Stimulated activated naive B cell treated with anti-CD40 and anti-IgM and Interleukin-4, amounts not matched to agents 10 μg/mL and 1 μg/mL and 100 μg/mL, for 72 hours (primary cell): ENCODE data around the gene KRT76.

ENCODE experiments used
- ATAC-seq, 2 donors: fragments of 150-1000 bp; cut with Tn5 transposase; replicated peaks; 2 replicates each; pipeline ENCODE4 v1.10.0; 2021; ENCODE audit warnings: moderate library complexity in 1 of 2
- DNase-seq: peaks from one replicate; pipeline ENCODE4 v3.0.0; 2021
- H3K27ac Mint-ChIP-seq: one replicate; pipeline ENCODE4 v1.8.0; 2022; ENCODE audit warnings: mild to moderate bottlenecking, mixed read lengths
- H3K27me3 Mint-ChIP-seq, 2 donors: one replicate each; pipeline ENCODE4 v1.8.0; 2022; ENCODE audit warnings: mixed read lengths in 2 of 2
- H3K36me3 Mint-ChIP-seq, 2 donors: one replicate each; pipeline ENCODE4 v1.8.0; 2022; ENCODE audit warnings: mixed read lengths in 2 of 2, mild to moderate bottlenecking in 1 of 2
- H3K4me1 Mint-ChIP-seq, 2 donors: one replicate each; pipeline ENCODE4 v1.8.0; 2022; ENCODE audit warnings: mixed read lengths in 2 of 2, mild to moderate bottlenecking in 1 of 2
- H3K4me3 Mint-ChIP-seq, 2 donors: one replicate each; pipeline ENCODE4 v1.8.0; 2022; ENCODE audit warnings: mild to moderate bottlenecking in 2 of 2, mixed read lengths in 2 of 2, moderate library complexity in 1 of 2
- H3K9me3 Mint-ChIP-seq, 2 donors: one replicate each; pipeline ENCODE4 v1.8.0; 2022; ENCODE audit warnings: mixed read lengths in 2 of 2, mild to moderate bottlenecking in 1 of 2

The KRT76 gene

DNA sequence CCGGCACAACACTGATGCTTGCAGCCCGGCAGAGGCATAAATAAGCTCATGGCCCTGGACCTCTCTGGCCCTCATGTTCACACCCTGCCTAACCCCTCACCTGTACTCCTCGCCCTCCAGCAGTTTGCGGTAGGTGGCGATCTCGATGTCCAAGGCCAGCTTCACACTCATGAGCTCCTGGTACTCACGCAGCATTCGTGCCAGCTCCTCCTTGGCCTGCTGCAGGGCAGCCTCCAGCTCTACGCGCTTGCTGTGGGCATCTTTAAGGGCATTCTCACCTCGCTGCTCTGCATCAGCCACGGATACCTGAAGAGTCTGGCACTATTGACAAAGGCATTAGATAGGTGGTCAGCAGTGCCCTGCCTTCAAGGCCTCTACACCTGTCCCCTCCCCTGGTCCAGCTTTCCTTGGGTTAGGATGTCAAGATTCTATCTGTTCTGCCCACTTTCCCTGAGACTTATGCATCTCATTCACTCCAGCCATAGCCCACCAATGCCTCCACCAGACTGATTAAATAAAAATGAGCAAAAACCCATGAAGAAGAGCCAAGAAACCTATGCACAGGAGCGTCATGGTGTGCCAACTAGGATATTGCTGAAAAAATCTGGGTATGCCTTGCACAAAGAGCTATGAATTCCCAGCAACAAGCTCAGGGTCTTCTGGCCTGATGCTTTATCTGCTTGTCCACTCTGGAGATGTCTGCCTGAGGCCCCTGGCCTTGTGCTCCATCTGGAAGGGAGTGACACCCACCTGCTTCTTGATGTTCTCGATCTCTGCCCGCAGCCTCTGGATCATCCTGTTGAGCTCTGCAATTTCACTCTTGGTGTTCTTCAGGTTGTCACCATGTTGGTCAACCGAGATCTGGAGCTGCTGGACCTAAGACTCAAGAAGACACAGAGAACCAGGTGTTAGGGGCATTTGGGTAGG, 30.7 kb upstream of the KRT76 start:
- no peak overlapping the region for H3K27ac Mint-ChIP-seq
- H3K27me3 Mint-ChIP-seq, result peaks cover 12 to 35% of the 10 kb centered on the region in 2 donors
- H3K36me3 Mint-ChIP-seq, result no peaks in the 10 kb centered on the region
- no peak overlapping the region for H3K4me3 Mint-ChIP-seq
- H3K4me1 Mint-ChIP-seq, result no peaks in the 10 kb centered on the region
- no peaks in the 10 kb centered on the region for H3K9me3 Mint-ChIP-seq
- ATAC-seq (no peak), DNase-seq (no peak)

DNA sequence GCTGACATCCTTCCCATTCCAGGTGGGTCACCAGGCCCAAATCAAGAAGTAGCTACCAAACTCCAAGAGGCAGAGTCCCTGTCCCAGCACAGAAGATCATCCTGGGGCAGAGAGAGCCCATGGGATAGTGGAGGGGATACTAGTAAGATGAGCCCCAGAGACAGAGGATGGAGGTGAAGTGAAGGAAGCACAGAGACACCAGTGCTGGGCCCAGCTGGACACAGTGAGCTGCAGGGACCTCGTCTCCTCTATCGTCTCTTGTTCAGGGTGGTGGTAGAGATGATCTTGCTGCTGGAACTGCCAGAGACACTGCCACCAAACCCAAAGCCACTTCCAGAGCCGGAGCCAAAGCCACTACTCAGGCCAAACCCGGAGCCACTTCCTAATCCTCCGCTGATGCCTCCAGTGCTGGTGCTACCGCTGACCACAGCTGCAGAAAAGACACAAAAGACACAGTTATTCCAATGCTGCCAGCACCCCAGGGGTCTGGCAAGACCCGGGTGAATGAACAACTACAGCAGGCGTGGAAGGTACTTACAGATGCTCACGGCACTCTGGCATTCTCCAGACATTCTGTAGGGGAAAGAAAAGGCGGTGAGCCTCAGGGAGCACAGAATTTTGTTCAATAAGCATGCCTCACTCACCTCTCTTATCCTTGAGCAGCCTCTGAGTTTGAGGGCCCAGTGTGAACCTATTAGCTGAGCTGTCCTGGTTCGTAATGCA, 29.8 kb upstream of the KRT76 start:
- Mint-ChIP-seq H3K36me3 (no peaks in the 10 kb centered on the region), H3K27ac (no peak overlapping the region), H3K4me3 (no peak overlapping the region), H3K4me1 (no peaks in the 10 kb centered on the region), H3K27me3 (peaks cover 12 to 35% of the 10 kb centered on the region in 2 donors), H3K9me3 (no peaks in the 10 kb centered on the region)
- no peak for ATAC-seq
- no peak for DNase-seq

DNA sequence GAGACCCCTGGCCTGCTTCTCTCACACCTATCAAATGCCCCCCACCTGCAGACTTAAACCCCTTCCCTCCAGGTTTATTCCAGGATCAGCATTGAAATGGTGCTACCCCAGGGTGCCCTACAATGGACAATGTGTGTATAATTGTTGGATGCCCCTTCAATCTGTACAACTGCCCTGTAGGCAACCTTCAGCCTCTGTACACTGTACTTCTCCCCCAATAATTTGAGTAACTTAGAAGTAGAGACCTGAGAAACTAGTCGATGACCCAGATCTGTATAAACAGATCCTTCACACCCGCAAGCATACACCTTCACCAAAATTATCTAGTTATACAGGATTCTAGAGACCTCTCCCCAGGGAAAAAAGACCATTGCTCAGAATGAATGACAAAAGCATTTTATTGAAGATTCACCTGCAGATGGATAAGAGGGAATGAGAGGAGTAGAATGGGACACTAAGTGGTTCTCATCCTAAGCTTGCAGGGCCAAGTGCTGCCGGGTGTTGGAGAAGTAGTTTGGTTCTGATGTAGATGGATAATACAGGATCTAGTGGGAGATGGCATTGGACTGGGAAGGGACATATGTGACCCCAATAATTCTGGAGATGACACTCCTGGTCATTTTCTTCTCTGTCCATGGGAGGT, 29.1 kb upstream of the KRT76 start:
- ATAC-seq (no peak), DNase-seq (no peak)
- H3K27ac Mint-ChIP-seq, result no peak overlapping the region
- no peaks in the 10 kb centered on the region for H3K9me3 Mint-ChIP-seq
- no peak overlapping the region for H3K4me3 Mint-ChIP-seq
- peaks cover 12 to 35% of the 10 kb centered on the region in 2 donors for H3K27me3 Mint-ChIP-seq
- no peaks in the 10 kb centered on the region for H3K4me1 Mint-ChIP-seq
- H3K36me3 Mint-ChIP-seq, result no peaks in the 10 kb centered on the region

DNA sequence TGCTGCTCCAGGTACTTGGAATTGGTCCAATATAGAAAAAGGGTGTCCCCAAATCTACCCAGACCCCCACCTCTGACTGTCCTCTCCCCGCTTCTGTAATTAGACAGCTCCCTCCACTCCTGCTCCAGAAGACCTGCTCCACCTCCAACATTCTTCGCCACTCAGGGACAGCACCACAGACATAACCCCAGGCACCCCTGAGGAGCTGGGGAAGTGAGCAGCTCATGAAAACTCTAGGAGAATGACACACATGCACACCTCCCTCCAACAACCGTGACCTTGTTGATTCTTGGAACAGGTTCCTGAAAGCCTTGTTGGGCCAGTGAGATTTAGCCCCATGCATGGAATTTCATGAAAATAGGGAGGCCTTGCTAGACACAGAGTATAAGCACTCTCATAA, 28.6 kb upstream of the KRT76 start:
- DNase-seq, result no peak
- H3K9me3 Mint-ChIP-seq, result no peaks in the 10 kb centered on the region
- no peaks in the 10 kb centered on the region for H3K4me1 Mint-ChIP-seq
- H3K27ac Mint-ChIP-seq, result no peak overlapping the region
- no peak overlapping the region for H3K4me3 Mint-ChIP-seq
- ATAC-seq, result no peak
- no peaks in the 10 kb centered on the region for H3K36me3 Mint-ChIP-seq
- peaks cover 12 to 35% of the 10 kb centered on the region in 2 donors for H3K27me3 Mint-ChIP-seq

DNA sequence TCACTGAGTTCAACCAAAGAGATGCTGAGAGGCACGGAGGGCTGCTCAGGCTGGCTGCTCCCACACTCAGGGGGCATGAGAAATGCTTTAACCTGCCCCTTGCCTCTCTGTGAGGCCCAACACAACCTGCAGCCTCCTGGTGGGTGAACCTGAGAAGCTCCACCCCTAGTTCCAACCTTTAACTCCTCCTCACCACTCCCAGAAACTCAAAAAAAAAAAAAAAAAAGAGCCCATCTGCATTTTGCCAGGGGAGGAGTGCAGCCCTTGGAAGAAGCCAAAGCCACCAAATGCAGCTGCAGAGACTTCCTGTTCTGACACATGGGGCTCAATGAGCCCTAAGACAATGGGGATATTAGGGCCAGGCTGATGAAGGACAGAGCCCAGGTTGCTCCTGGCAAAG, 27.9 kb upstream of the KRT76 start:
- Mint-ChIP-seq H3K27ac (no peak overlapping the region), H3K36me3 (no peaks in the 10 kb centered on the region), H3K4me3 (no peak overlapping the region), H3K27me3 (peaks cover 15 to 39% of the 10 kb centered on the region in 2 donors), H3K4me1 (no peaks in the 10 kb centered on the region), H3K9me3 (no peaks in the 10 kb centered on the region)
- DNase-seq (no peak), ATAC-seq (no peak)

DNA sequence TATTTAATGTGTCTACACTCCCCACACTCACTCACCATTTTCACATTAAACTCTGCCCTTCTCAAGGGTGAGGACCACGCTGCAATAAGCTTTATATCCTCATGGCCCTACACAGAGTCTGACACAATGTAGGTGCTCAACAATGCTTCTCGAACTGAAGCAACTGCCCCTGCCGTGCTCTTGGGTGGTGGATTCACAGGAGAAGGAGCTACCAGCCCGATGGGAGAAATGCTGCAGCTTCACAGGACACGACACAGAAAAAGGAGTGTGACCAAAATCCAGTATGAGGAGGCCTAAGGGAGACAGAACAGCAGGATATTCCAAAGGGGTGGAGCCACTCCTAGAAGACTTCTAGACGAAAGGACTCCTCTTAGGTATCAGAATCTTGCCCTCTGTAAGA, 25.3 kb upstream of the KRT76 start:
- Mint-ChIP-seq H3K27me3 (peaks cover 12 to 32% of the 10 kb centered on the region in 2 donors), H3K27ac (no peak overlapping the region), H3K4me1 (no peaks in the 10 kb centered on the region), H3K36me3 (no peaks in the 10 kb centered on the region), H3K9me3 (no peaks in the 10 kb centered on the region), H3K4me3 (no peak overlapping the region)
- ATAC-seq, result no peak
- DNase-seq, result no peak

DNA sequence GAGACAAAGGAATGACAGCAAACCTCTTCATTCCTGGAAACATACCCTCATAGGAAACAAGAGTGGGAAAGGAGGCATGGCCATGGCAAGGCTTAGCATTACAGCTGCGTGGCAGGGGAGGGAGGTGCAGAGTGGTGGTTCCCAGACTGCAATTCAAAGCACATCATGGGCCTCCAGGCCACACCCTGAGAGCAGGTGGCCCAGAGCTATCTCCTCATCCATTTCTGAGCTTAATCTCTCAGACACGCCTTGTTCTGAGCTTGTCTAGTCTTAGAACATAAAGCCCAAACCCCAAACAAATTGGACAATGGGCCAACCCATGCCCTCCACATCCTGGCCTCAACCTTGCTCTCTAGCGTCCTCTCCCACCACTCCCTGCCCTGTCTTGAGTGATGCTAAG, 24.6 kb upstream of the KRT76 start:
- no peaks in the 10 kb centered on the region for H3K36me3 Mint-ChIP-seq
- no peaks in the 10 kb centered on the region for H3K4me1 Mint-ChIP-seq
- no peaks in the 10 kb centered on the region for H3K9me3 Mint-ChIP-seq
- H3K27ac Mint-ChIP-seq, result no peak overlapping the region
- ATAC-seq, result no peak
- DNase-seq, result no peak
- no peak overlapping the region for H3K4me3 Mint-ChIP-seq
- peaks cover 11 to 25% of the 10 kb centered on the region in 2 donors for H3K27me3 Mint-ChIP-seq

DNA sequence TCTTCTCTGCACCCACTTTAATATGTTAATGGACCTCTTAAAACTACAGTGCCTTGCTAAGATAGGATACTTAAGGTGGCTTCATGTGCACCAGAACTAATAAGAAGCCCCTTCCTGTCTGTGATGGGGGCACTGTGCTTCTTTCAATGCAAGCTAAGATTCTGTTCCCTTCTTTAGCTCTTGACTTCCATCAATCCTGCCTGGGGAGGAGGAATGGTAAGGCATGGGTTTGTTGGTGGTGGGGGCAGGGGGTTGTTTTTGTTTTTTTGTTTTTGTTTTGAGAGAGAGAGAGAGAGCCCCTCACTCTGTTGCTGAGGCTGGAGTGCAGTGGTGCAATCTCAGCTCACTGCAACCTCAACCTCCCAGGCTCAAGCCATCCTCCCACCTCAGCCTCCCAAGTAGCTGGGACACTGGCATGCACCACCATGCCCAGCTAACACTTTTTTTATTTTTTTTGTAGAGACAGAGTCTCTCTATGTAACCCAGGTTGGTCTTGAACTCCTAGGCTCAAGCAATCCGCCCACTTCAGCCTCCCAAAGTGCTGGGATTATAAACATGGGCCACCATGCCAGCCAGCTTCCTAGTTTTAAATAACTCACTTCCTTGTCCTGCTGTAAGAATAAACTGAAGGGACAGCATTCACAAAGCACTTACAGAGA, 23.2 kb upstream of the KRT76 start:
- H3K4me3 Mint-ChIP-seq, result no peak overlapping the region
- H3K27me3 Mint-ChIP-seq, result peaks cover 7 to 17% of the 10 kb centered on the region in 2 donors
- no peaks in the 10 kb centered on the region for H3K9me3 Mint-ChIP-seq
- H3K36me3 Mint-ChIP-seq, result no peaks in the 10 kb centered on the region
- ATAC-seq, result no peak
- H3K4me1 Mint-ChIP-seq, result no peaks in the 10 kb centered on the region
- no peak for DNase-seq
- H3K27ac Mint-ChIP-seq, result no peak overlapping the region

DNA sequence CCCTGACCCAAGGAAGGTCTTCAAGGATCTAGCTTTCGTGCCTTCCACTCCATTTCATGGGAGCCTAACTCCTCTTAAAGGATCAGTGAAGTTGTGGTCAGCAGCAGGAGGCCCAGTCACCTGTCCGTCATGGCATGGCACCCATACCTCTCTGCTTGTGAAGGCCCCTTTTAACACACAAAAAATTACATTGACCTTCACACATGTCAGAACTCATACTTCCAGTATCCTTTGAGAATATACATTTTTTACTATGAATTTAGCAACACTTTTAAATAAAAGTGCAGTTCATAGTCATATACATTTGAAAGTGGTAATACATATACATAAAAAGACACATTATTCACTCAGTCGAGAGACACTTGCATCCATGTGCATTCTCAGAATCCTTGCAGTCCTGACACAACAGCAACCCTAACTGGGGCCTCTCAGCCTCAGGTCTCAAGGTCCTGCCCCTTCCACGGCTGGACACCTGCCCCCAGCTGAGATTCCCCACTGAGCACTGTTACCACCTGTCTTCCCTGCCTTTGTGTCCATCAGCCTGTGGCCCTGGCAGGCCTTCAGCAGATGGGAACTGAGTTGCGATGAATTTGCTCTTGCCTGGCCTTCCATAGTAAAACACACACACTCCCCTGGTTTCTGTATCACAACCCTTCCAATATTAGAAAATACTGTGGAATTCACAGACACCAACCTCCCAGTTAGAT, 22.5 kb upstream of the KRT76 start:
- ATAC-seq, result no peak
- H3K4me1 Mint-ChIP-seq, result peaks cover 0 to 2% of the 10 kb centered on the region in 2 donors
- DNase-seq, result no peak
- H3K27me3 Mint-ChIP-seq, result peaks cover 7 to 18% of the 10 kb centered on the region in 2 donors
- H3K9me3 Mint-ChIP-seq, result no peaks in the 10 kb centered on the region
- H3K27ac Mint-ChIP-seq, result no peak overlapping the region
- no peaks in the 10 kb centered on the region for H3K36me3 Mint-ChIP-seq
- H3K4me3 Mint-ChIP-seq, result no peak overlapping the region

DNA sequence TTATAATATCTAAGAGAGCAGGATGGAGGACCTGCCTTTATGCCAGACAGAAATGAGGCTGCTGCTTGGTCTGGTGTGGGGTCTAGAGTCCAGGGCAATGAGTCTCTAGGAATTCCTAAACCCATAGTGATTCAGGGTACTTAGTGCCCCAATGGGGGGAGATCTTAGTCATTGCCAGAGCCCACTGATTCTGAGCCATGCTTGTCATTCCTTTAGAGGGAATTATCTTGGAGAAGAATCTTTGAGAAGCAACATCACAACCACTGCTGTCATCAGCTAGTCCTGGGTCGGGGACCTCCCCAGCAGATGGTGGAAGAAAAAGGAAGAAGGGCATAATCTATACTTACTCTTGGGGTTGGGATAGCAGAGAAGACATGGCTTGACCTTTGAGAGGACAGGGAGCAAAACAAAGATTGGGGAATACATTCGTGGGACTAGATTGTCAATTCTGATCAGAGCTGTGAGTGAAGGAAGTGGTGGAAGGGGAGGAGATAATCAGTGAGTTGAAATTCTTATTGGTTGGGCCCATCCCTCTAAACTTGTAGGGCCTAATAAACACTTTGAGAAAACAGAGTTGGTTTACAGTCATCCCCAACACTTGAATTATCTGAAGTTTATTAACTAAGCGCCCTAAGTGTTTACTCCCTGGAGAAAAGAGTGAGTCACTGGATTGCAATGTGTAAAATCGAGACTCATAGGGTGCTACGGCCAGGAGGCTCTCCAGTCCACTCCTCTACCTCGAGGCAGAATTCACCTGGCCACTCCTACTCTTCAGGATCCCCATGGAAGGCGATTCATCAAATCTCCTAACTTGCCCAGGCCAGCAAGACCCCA, 21.7 kb upstream of the KRT76 start:
- no peak for DNase-seq
- no peaks in the 10 kb centered on the region for H3K9me3 Mint-ChIP-seq
- ATAC-seq, result no peak
- peaks cover 7 to 18% of the 10 kb centered on the region in 2 donors for H3K27me3 Mint-ChIP-seq
- no peaks in the 10 kb centered on the region for H3K36me3 Mint-ChIP-seq
- H3K4me3 Mint-ChIP-seq, result no peak overlapping the region
- peaks cover 0 to 4% of the 10 kb centered on the region in 2 donors for H3K4me1 Mint-ChIP-seq
- H3K27ac Mint-ChIP-seq, result no peak overlapping the region

DNA sequence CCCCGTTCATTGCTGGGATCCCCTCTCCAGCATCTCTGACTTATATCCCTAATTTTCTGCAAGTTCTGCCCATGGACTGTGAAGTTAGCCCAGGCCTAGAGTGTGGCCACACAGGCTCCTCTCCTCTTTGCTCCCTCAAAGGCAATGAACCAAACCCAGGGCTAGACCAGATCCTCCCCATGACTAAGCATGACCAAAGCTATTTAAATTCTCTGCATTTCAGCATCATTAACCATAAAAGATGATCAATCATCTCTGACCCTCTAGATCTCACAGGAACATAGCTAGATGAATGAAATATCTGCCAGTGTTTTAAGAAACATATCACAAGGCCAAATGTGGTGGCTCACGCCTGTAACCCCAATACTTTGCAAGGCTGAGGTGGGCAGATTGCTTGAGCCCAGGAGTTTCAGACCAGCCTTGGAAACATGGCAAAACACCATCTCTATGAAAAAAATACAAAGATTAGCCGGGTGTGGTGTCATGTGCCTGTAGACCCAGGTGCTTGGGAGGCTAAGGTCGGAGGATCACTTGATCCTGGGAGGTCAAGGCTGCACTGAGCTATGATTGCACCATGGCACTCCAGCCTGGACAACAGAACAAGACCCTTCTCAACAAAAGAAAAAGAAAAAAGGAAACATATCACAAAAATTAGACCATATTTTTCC, 21.0 kb upstream of the KRT76 start:
- H3K27me3 Mint-ChIP-seq, result peaks cover 7 to 24% of the 10 kb centered on the region in 2 donors
- H3K9me3 Mint-ChIP-seq, result no peaks in the 10 kb centered on the region
- H3K4me3 Mint-ChIP-seq, result no peak overlapping the region
- H3K4me1 Mint-ChIP-seq, result peaks cover 0 to 4% of the 10 kb centered on the region in 2 donors
- no peak overlapping the region for H3K27ac Mint-ChIP-seq
- DNase-seq (no peak), ATAC-seq (no peak)
- no peaks in the 10 kb centered on the region for H3K36me3 Mint-ChIP-seq

DNA sequence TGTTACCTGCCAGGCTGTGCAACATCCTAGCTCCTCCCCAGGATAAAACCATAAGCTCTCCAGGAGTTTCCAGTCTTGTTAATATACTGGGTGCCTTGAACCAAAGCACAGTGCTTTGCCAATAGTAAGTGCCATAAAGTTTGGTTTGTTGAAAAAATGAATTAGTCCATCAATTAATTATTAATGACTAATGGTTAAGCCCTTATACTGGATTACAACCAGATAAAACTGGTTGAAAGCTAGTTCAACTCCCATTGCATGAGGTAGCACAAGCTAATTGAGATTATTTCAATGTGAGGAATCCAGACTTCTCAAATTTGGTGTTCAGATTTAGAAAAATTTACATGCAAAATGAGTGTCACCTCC, 20.4 kb upstream of the KRT76 start:
- no peak overlapping the region for H3K4me3 Mint-ChIP-seq
- H3K27me3 Mint-ChIP-seq, result peaks cover 10 to 28% of the 10 kb centered on the region in 2 donors
- no peak overlapping the region for H3K27ac Mint-ChIP-seq
- ATAC-seq (no peak), DNase-seq (no peak)
- H3K9me3 Mint-ChIP-seq, result no peaks in the 10 kb centered on the region
- peaks cover 0 to 6% of the 10 kb centered on the region in 2 donors for H3K4me1 Mint-ChIP-seq
- no peaks in the 10 kb centered on the region for H3K36me3 Mint-ChIP-seq
